ENCODE results near the gene GH1.
"Not testable (repeated sequence)": the region's sequence is repeated elsewhere in the genome, so short reads cannot be mapped to it uniquely, and the experiment has no call there.

DNA sequence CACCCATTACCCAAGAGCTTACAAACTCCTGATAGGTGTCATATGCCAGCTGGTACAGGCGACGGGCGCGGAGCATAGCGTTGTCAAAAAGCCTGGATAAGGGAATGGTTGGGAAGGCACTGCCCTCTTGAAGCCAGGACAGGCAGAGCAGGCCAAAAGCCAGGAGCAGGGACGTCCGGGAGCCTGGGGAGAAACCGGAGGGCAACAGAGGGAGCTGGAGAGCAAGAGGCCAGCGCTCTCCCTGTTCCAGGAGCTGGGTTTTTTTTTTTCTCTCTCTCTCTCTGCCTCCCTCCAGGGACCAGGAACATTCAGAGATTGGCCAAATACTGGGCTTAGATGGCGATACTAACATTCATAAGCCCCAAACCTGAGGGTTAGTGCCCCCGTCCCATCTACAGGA, 37.3 kb downstream of the GH1 start:
- TF ChIP-seq EZH2 (IDR thresholded peaks at IDR 0.05; ENCODE audit: borderline replicate concordance, insufficient read depth, low read depth, low read length, poor library complexity, severe bottlenecking); CTCF (IDR thresholded peaks at IDR 0.05): not testable (repeated sequence)
